ENCODE measurements around the gene NLGN3.

NLGN3 gene

DNA sequence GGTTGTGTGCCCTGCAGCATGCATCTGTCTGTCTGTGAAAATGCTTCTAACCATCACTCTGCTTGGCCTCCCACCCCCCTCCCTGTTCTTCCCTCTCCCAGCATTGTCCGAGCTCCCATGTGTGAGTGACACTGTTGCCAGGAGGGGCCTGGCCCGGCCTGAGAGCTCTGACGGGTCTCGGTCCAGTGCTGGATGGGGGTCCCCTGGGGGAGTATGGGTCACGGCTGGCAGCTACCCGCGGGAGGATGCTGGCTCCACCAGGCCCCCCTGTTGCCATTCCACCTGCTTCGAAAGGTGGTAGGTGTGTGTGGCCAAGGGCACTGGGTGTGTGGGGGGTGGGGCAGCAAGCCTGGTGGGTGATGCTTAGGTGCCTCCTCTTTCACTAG, 3.6 kb downstream of the NLGN3 start:
- Histone ChIP-seq H3K36me3 (ENCODE audit: insufficient read depth, low read length) (no peaks in the 10 kb centered on the region), H3K9ac (ENCODE audit: low read depth, low read length, poor library complexity, severe bottlenecking) (no peak overlapping the region), H3F3A (ENCODE audit: low read depth) (no peaks in the 10 kb centered on the region), H3K79me2 (ENCODE audit: insufficient read depth, low read length) (no peaks in the 10 kb centered on the region), H3K9me3 (ENCODE audit: insufficient read depth, low read depth, low read length) (no peaks in the 10 kb centered on the region), H4K20me1 (ENCODE audit: insufficient read depth, low read length, poor library complexity, severe bottlenecking) (no peaks in the 10 kb centered on the region), H3K4me1 (ENCODE audit: insufficient read depth, low read length, poor library complexity, severe bottlenecking) (no peaks in the 10 kb centered on the region), H3K27me3 (ENCODE audit: insufficient read depth, low read length, poor library complexity, severe bottlenecking) (no peaks in the 10 kb centered on the region), H3K4me2 (ENCODE audit: low read depth, low read length, poor library complexity, severe bottlenecking) (no peak overlapping the region), H3K4me3 (ENCODE audit: low read length, poor library complexity, severe bottlenecking) (no peak overlapping the region), H2AFZ (ENCODE audit: low read length) (no peak overlapping the region), H3K9me2 (replicated peaks; ENCODE audit: low read depth, low read length) (no peaks in the 10 kb centered on the region)
- no peak for TF ChIP-seq EZH2phosphoT487 (IDR thresholded peaks at IDR 0.05; ENCODE audit: borderline replicate concordance)
- TF ChIP-seq, protein P1, sequence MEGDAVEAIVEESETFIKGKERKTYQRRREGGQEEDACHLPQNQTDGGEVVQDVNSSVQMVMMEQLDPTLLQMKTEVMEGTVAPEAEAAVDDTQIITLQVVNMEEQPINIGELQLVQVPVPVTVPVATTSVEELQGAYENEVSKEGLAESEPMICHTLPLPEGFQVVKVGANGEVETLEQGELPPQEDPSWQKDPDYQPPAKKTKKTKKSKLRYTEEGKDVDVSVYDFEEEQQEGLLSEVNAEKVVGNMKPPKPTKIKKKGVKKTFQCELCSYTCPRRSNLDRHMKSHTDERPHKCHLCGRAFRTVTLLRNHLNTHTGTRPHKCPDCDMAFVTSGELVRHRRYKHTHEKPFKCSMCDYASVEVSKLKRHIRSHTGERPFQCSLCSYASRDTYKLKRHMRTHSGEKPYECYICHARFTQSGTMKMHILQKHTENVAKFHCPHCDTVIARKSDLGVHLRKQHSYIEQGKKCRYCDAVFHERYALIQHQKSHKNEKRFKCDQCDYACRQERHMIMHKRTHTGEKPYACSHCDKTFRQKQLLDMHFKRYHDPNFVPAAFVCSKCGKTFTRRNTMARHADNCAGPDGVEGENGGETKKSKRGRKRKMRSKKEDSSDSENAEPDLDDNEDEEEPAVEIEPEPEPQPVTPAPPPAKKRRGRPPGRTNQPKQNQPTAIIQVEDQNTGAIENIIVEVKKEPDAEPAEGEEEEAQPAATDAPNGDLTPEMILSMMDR (conservative IDR thresholded peaks at IDR 0.05; ENCODE audit: low read length), result no peak

DNA sequence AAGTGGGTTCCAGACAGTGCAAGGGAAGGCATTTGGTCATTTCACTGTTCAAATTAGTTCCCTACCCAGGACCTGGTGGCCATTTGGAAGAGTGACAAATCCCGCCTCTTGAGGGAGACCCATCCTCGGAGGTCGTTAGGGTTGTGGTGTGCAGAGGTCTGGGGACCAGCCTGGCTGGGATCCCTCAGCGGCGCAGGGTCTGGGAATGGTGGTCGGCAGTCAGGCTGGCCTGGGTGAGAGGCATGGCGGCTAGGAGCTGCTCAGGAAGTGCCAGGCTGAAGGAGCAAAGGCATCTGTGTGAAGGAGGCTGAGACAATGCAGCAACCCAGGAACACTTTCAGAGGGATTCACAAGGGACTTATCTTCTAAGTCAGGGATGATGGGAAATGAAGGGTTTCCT, 6.7 kb downstream of the NLGN3 start:
- TF ChIP-seq, protein P1 (conservative IDR thresholded peaks at IDR 0.05; ENCODE audit: low read length), result no peak
- TF ChIP-seq EZH2phosphoT487 (IDR thresholded peaks at IDR 0.05; ENCODE audit: borderline replicate concordance), result no peak

DNA sequence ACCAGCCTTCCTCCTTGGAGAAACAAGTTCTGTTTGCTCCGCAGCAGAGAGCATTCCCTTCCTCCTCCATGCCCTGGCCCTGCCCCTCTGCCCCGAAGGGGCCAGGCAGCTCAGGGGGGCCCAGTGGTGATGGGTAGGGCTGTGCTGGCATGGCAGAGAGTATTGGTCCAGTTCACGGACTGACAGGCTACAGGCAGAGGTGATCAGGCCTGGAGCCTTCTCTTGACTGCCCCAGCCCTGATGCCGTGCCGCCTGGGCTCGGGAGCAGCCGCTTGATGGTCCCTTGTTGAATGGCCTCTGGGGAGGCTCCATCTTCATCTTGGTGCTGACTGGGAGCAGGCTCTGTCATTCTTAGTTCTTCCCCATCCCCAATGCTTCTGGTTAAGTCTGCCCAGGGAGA, 9.6 kb downstream of the NLGN3 start:
- Histone ChIP-seq H3F3A (ENCODE audit: low read depth) (no peaks in the 10 kb centered on the region), H3K27me3 (ENCODE audit: insufficient read depth, low read length, poor library complexity, severe bottlenecking) (no peaks in the 10 kb centered on the region), H3K4me1 (ENCODE audit: insufficient read depth, low read length, poor library complexity, severe bottlenecking) (no peaks in the 10 kb centered on the region)

More for the DNA sequence above, 6.7 kb downstream of the NLGN3 start:
- Histone ChIP-seq H3K9me2 (replicated peaks; ENCODE audit: low read depth, low read length) (no peaks in the 10 kb centered on the region), H3K36me3 (ENCODE audit: insufficient read depth, low read length) (no peaks in the 10 kb centered on the region), H2AFZ (ENCODE audit: low read length) (no peak overlapping the region), H3K9me3 (ENCODE audit: insufficient read depth, low read depth, low read length) (no peaks in the 10 kb centered on the region), H3K9ac (ENCODE audit: low read depth, low read length, poor library complexity, severe bottlenecking) (no peak overlapping the region), H3K4me1 (ENCODE audit: insufficient read depth, low read length, poor library complexity, severe bottlenecking) (no peaks in the 10 kb centered on the region), H3K79me2 (ENCODE audit: insufficient read depth, low read length) (no peaks in the 10 kb centered on the region), H3K27me3 (ENCODE audit: insufficient read depth, low read length, poor library complexity, severe bottlenecking) (no peaks in the 10 kb centered on the region), H4K20me1 (ENCODE audit: insufficient read depth, low read length, poor library complexity, severe bottlenecking) (no peaks in the 10 kb centered on the region), H3K4me2 (ENCODE audit: low read depth, low read length, poor library complexity, severe bottlenecking) (no peak overlapping the region), H3K4me3 (ENCODE audit: low read length, poor library complexity, severe bottlenecking) (no peak overlapping the region), H3F3A (ENCODE audit: low read depth) (no peaks in the 10 kb centered on the region)

More for the DNA sequence above, 9.6 kb downstream of the NLGN3 start:
- no peaks in the 10 kb centered on the region for H3K36me3 ChIP-seq (ENCODE audit: insufficient read depth, low read length)
- no peaks in the 10 kb centered on the region for H3K9me3 ChIP-seq (ENCODE audit: insufficient read depth, low read depth, low read length)
- H4K20me1 ChIP-seq (ENCODE audit: insufficient read depth, low read length, poor library complexity, severe bottlenecking), result no peaks in the 10 kb centered on the region
- no peaks in the 10 kb centered on the region for H3K79me2 ChIP-seq (ENCODE audit: insufficient read depth, low read length)
- H3K9ac ChIP-seq (ENCODE audit: low read depth, low read length, poor library complexity, severe bottlenecking), result no peak overlapping the region
- TF ChIP-seq EZH2phosphoT487 (IDR thresholded peaks at IDR 0.05; ENCODE audit: borderline replicate concordance), result no peak
- TF ChIP-seq, protein P1 (conservative IDR thresholded peaks at IDR 0.05; ENCODE audit: low read length), result no peak
- no peak overlapping the region for H3K4me2 ChIP-seq (ENCODE audit: low read depth, low read length, poor library complexity, severe bottlenecking)
- H2AFZ ChIP-seq (ENCODE audit: low read length), result no peak overlapping the region
- no peak overlapping the region for H3K4me3 ChIP-seq (ENCODE audit: low read length, poor library complexity, severe bottlenecking)
- no peaks in the 10 kb centered on the region for H3K9me2 ChIP-seq (replicated peaks; ENCODE audit: low read depth, low read length)
